ENCODE data around the gene TET2.

The TET2 gene

DNA sequence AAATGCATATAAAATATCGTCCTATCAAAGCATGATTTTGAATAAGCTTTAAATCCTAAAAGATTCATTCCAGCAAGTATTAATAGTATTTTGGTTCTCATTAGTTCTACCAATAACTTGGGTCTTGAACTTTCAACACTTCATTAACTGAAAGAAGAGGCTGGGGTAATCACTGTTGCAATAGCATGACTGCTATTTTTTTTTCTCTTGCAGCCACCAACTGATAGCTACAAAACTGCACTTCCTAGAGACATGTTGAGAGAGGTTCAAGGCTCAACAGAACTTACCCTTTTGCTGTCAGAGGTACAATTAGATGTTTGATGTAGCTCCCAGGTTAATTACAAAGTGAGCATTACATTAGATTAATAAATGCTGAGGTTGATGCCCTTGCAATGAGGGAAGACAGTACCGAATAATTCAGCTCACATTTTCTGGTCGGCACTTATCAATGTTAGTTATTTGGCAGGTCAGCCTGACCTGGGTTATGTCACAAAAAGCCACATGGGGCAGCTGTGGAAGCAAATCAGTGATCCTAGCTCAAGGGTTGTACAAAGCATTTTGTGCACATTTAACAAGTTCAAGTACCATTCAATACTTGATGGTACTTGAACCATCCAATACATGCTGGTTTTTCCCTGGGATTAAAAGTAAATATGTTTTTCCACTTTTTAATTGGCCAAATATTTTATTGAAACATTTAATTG lies 29.9 kb upstream of the TET2 start:
- peaks cover 8 to 44% (median 25%) of the 10 kb centered on the region in 4 experiments for H3K4me1 ChIP-seq (ENCODE audit: control extremely low read depth in 1 of 4, control insufficient read depth in 4 of 4, insufficient read depth in 4 of 4, low read length in 3 of 4)
- ChIA-PET POLR2A (no interaction called here), CTCF (interaction anchor here (0.8 to 1.0 kb wide), 2 partner anchors 10 to 144 kb away, joined by 3 read pairs; no protein-coding TSS in a partner anchor)
- H3K27ac ChIP-seq (ENCODE audit: insufficient read depth in 1 of 2, low read depth in 1 of 2, low read length in 2 of 2, poor library complexity in 1 of 2, severe bottlenecking in 2 of 2) = no peak overlapping the region
- no peaks in the 10 kb centered on the region for H3K36me3 ChIP-seq (ENCODE audit: control insufficient read depth in 4 of 4, insufficient read depth in 4 of 4, low read length in 3 of 4)
- H3K27me3 ChIP-seq (replicated peaks in 2 of 5; ENCODE audit: control insufficient read depth in 4 of 5, insufficient read depth in 5 of 5, low read length in 4 of 5) = no peaks in the 10 kb centered on the region
- H3K9me3 ChIP-seq (ENCODE audit: control extremely low read depth in 1 of 5, control insufficient read depth in 4 of 5, insufficient read depth in 2 of 5, low read depth in 1 of 5, low read length in 4 of 5) = no peaks in the 10 kb centered on the region
- 94% methylated on average over 2 of the region's 3 CpGs for WGBS (ENCODE audit: insufficient coverage)
- no peak for DNase-seq
- no peak overlapping the region for H3K4me3 ChIP-seq (ENCODE audit: control insufficient read depth in 1 of 7, extremely low read depth in 1 of 7, insufficient read depth in 4 of 7, low read depth in 2 of 7, low read length in 6 of 7)

DNA sequence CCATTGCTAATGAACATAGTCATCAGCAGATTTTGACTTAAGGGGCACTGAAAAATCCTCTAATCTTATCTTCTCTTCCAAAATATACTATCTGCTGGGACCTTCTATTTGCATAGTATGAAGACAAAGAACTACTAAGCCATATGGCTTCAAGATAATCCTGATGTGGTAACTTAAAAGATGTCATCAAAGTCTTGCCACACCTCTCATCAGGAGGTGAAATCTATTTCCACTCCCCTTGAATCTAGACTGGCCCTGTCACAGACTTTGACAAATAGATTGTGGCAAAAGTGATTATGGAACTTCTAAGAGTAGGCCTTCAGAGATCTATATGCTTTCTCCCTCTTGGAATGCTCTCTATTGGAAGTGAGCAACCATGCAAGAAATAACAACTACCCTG lies 27.3 kb upstream of the TET2 start:
- ChIA-PET CTCF (no interaction called here), POLR2A (no interaction called here)
- Histone ChIP-seq H3K4me1 (ENCODE audit: control extremely low read depth in 1 of 4, control insufficient read depth in 4 of 4, insufficient read depth in 4 of 4, low read length in 3 of 4) (peaks cover 3 to 24% (median 8%) of the 10 kb centered on the region in 4 experiments), H3K9me3 (ENCODE audit: control extremely low read depth in 1 of 5, control insufficient read depth in 4 of 5, insufficient read depth in 2 of 5, low read depth in 1 of 5, low read length in 4 of 5) (no peaks in the 10 kb centered on the region), H3K27ac (ENCODE audit: insufficient read depth in 1 of 2, low read depth in 1 of 2, low read length in 2 of 2, poor library complexity in 1 of 2, severe bottlenecking in 2 of 2) (no peak overlapping the region), H3K4me3 (ENCODE audit: control insufficient read depth in 1 of 7, extremely low read depth in 1 of 7, insufficient read depth in 4 of 7, low read depth in 2 of 7, low read length in 6 of 7) (no peak overlapping the region), H3K36me3 (ENCODE audit: control insufficient read depth in 4 of 4, insufficient read depth in 4 of 4, low read length in 3 of 4) (no peaks in the 10 kb centered on the region), H3K27me3 (replicated peaks in 2 of 5; ENCODE audit: control insufficient read depth in 4 of 5, insufficient read depth in 5 of 5, low read length in 4 of 5) (no peaks in the 10 kb centered on the region)
- no peak for DNase-seq

DNA sequence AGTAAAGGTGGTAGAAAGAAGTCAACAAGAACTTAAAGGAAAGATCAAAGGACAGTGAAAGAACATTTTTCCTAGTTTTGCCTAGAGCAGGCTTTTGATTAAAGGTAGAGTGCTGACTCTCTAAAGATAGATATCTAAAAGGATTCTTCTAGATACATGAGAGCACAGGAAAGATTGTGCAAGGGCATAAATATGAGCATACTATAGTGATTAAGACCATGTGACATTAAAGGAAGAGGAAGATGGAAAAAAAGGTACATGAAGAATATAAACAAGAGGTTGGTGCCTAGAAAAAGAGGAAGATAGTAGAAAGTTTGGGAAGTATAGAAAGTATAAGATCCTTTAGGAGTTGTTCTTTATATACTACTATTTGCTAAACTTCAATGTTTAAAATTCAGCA lies 26.1 kb upstream of the TET2 start:
- no peaks in the 10 kb centered on the region for H3K9me3 ChIP-seq (ENCODE audit: control extremely low read depth in 1 of 5, control insufficient read depth in 4 of 5, insufficient read depth in 2 of 5, low read depth in 1 of 5, low read length in 4 of 5)
- CTCF ChIA-PET = interaction anchor here (0.9 to 1.6 kb wide), 2 partner anchors 9 to 22 kb away, joined by 3 to 5 read pairs; no protein-coding TSS in a partner anchor
- POLR2A ChIA-PET = no interaction called here

DNA sequence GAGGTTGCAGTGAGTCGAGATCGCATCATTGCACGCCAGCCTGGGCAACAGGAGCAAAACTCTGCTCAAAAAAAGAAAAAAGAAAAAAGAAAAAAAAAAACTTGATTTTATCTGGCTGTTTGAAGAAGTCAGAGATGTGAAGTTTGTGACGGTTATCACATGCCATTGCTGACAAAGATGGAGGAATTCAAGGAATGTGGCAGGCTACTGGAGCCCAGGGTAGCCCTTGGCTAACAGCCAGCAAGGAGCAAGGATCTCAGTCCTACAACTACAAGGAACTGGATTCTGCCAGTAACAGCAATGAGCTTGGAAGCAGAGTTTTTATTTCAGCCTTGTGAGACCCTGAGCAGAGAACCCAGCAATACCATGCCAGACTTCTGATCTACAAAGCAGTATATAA lies 24.3 kb upstream of the TET2 start:
- Histone ChIP-seq H3K4me3 (ENCODE audit: control insufficient read depth in 1 of 7, extremely low read depth in 1 of 7, insufficient read depth in 4 of 7, low read depth in 2 of 7, low read length in 6 of 7) (no peak overlapping the region), H3K27ac (ENCODE audit: insufficient read depth in 1 of 2, low read depth in 1 of 2, low read length in 2 of 2, poor library complexity in 1 of 2, severe bottlenecking in 2 of 2) (no peak overlapping the region), H3K9me3 (ENCODE audit: control extremely low read depth in 1 of 5, control insufficient read depth in 4 of 5, insufficient read depth in 2 of 5, low read depth in 1 of 5, low read length in 4 of 5) (no peaks in the 10 kb centered on the region), H3K36me3 (ENCODE audit: control insufficient read depth in 4 of 4, insufficient read depth in 4 of 4, low read length in 3 of 4) (no peaks in the 10 kb centered on the region), H3K27me3 (replicated peaks in 2 of 5; ENCODE audit: control insufficient read depth in 4 of 5, insufficient read depth in 5 of 5, low read length in 4 of 5) (no peaks in the 10 kb centered on the region), H3K4me1 (ENCODE audit: control extremely low read depth in 1 of 4, control insufficient read depth in 4 of 4, insufficient read depth in 4 of 4, low read length in 3 of 4) (peaks cover 0 to 17% (median 4%) of the 10 kb centered on the region in 4 experiments)
- ChIA-PET CTCF (no interaction called here), POLR2A (no interaction called here)
- WGBS (ENCODE audit: insufficient coverage) = 100% methylated on average over 2 of the region's 4 CpGs
- DNase-seq = no peak

More for the DNA sequence above, 26.1 kb upstream of the TET2 start:
- Histone ChIP-seq H3K4me3 (ENCODE audit: control insufficient read depth in 1 of 7, extremely low read depth in 1 of 7, insufficient read depth in 4 of 7, low read depth in 2 of 7, low read length in 6 of 7) (no peak overlapping the region), H3K27me3 (replicated peaks in 2 of 5; ENCODE audit: control insufficient read depth in 4 of 5, insufficient read depth in 5 of 5, low read length in 4 of 5) (no peaks in the 10 kb centered on the region), H3K36me3 (ENCODE audit: control insufficient read depth in 4 of 4, insufficient read depth in 4 of 4, low read length in 3 of 4) (no peaks in the 10 kb centered on the region), H3K4me1 (ENCODE audit: control extremely low read depth in 1 of 4, control insufficient read depth in 4 of 4, insufficient read depth in 4 of 4, low read length in 3 of 4) (peaks cover 0 to 17% (median 5%) of the 10 kb centered on the region in 4 experiments), H3K27ac (ENCODE audit: insufficient read depth in 1 of 2, low read depth in 1 of 2, low read length in 2 of 2, poor library complexity in 1 of 2, severe bottlenecking in 2 of 2) (no peak overlapping the region)
- no peak for DNase-seq

DNA sequence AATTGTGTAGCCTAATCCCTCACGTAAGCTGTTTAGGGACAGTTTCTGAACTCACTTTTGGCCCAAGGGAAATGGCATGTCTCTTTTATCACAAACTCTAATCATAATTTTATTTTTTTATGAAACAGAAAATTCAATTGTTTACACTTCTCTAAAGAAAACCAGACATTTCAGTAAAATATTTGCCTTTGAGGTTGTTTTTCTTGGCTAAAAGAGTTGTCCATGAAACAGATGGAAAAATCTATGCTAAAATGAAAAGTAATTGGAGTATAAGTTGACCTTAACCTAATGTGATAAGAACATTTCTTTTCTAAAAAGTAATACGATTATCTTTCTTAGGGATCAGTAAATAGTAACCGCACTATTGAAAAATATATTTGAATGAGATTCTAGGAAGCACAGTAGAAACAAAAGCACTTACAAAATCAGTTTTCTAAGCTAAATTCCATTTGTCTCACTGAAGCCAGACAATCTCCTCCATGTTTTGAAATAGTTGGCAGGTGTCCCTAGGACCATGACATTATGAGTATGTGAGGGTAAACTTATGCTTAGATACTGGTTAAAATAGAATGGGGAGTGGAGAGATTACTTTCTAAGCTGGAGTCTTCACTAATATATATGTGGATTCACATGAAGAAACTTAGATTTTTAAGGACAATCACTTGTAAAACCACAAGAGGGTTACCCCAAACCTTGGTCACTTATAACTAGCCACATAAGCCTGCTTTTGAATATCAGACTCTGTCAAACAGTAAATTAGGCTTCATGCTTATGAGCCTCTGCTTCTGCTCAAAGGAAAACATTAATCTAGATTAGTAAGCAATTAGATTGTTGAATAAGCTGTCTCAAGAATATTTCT lies 20.1 kb upstream of the TET2 start:
- Histone ChIP-seq H3K27ac (ENCODE audit: insufficient read depth in 1 of 2, low read depth in 1 of 2, low read length in 2 of 2, poor library complexity in 1 of 2, severe bottlenecking in 2 of 2) (no peak overlapping the region), H3K36me3 (ENCODE audit: control insufficient read depth in 4 of 4, insufficient read depth in 4 of 4, low read length in 3 of 4) (no peaks in the 10 kb centered on the region), H3K4me1 (ENCODE audit: control extremely low read depth in 1 of 4, control insufficient read depth in 4 of 4, insufficient read depth in 4 of 4, low read length in 3 of 4) (peaks cover 0 to 6% (median 1%) of the 10 kb centered on the region in 4 experiments), H3K4me3 (ENCODE audit: control insufficient read depth in 1 of 7, extremely low read depth in 1 of 7, insufficient read depth in 4 of 7, low read depth in 2 of 7, low read length in 6 of 7) (no peak overlapping the region), H3K27me3 (replicated peaks in 2 of 5; ENCODE audit: control insufficient read depth in 4 of 5, insufficient read depth in 5 of 5, low read length in 4 of 5) (no peaks in the 10 kb centered on the region), H3K9me3 (ENCODE audit: control extremely low read depth in 1 of 5, control insufficient read depth in 4 of 5, insufficient read depth in 2 of 5, low read depth in 1 of 5, low read length in 4 of 5) (no peaks in the 10 kb centered on the region)
- DNase-seq = no peak
- CTCF ChIA-PET = interaction anchor here (1.1 to 2.5 kb wide), 2 partner anchors 10 to 14 kb away, joined by 3 to 8 read pairs; no protein-coding TSS in a partner anchor
- no CpG with 5 or more reads among the region's 3 CpGs for WGBS (ENCODE audit: insufficient coverage)
- POLR2A ChIA-PET = no interaction called here

DNA sequence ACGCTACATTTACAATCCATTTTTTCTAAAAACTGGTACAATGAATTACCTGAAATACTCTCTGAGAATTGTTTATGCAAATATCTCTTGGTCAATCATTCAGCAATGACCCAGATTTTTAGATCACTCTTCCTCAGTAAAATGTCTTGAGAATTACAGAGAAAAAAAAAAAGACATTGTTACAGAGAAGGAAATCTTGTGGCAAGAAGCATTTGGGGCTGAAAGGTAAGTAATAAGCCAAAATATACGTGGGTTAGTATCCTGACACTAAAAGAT lies 19.6 kb upstream of the TET2 start:
- Histone ChIP-seq H3K4me3 (ENCODE audit: control insufficient read depth in 1 of 7, extremely low read depth in 1 of 7, insufficient read depth in 4 of 7, low read depth in 2 of 7, low read length in 6 of 7) (no peak overlapping the region), H3K9me3 (ENCODE audit: control extremely low read depth in 1 of 5, control insufficient read depth in 4 of 5, insufficient read depth in 2 of 5, low read depth in 1 of 5, low read length in 4 of 5) (no peaks in the 10 kb centered on the region), H3K4me1 (ENCODE audit: control extremely low read depth in 1 of 4, control insufficient read depth in 4 of 4, insufficient read depth in 4 of 4, low read length in 3 of 4) (peaks cover 0 to 6% (median 0%) of the 10 kb centered on the region in 4 experiments), H3K27ac (ENCODE audit: insufficient read depth in 1 of 2, low read depth in 1 of 2, low read length in 2 of 2, poor library complexity in 1 of 2, severe bottlenecking in 2 of 2) (no peak overlapping the region), H3K36me3 (ENCODE audit: control insufficient read depth in 4 of 4, insufficient read depth in 4 of 4, low read length in 3 of 4) (no peaks in the 10 kb centered on the region), H3K27me3 (replicated peaks in 2 of 5; ENCODE audit: control insufficient read depth in 4 of 5, insufficient read depth in 5 of 5, low read length in 4 of 5) (no peaks in the 10 kb centered on the region)
- CTCF ChIA-PET = interaction anchor here (1.1 to 2.5 kb wide), 2 partner anchors 11 to 14 kb away, joined by 3 to 8 read pairs; no protein-coding TSS in a partner anchor
- POLR2A ChIA-PET = no interaction called here
- no peak for DNase-seq
- 86% methylated on average over 1 of the region's 2 CpGs for WGBS (ENCODE audit: insufficient coverage)

DNA sequence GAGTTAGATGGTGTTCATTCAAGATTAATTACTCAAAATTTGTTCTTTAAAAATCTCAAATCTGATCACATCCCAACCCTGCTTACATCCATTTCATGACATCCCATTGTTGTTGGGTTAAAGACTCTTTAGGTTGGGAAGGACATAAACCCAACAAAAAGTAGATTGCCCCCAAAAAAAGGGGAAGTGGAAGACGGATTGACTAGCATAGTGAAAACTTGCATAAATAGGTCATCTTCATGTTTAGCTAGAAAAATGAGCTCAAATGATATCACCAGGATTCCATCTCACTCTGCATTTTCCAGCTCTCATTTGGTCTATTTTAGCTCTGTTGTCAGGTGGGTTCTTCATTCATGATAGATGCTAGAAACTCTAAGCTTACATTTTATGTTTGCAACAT lies 18.5 kb upstream of the TET2 start:
- Histone ChIP-seq H3K4me3 (ENCODE audit: control insufficient read depth in 1 of 7, extremely low read depth in 1 of 7, insufficient read depth in 4 of 7, low read depth in 2 of 7, low read length in 6 of 7) (no peak overlapping the region), H3K36me3 (ENCODE audit: control insufficient read depth in 4 of 4, insufficient read depth in 4 of 4, low read length in 3 of 4) (no peaks in the 10 kb centered on the region), H3K27ac (ENCODE audit: insufficient read depth in 1 of 2, low read depth in 1 of 2, low read length in 2 of 2, poor library complexity in 1 of 2, severe bottlenecking in 2 of 2) (no peak overlapping the region), H3K4me1 (ENCODE audit: control extremely low read depth in 1 of 4, control insufficient read depth in 4 of 4, insufficient read depth in 4 of 4, low read length in 3 of 4) (peaks cover 0 to 6% (median 0%) of the 10 kb centered on the region in 4 experiments), H3K9me3 (ENCODE audit: control extremely low read depth in 1 of 5, control insufficient read depth in 4 of 5, insufficient read depth in 2 of 5, low read depth in 1 of 5, low read length in 4 of 5) (peaks cover 0 to 3% (median 0%) of the 10 kb centered on the region in 5 experiments), H3K27me3 (replicated peaks in 2 of 5; ENCODE audit: control insufficient read depth in 4 of 5, insufficient read depth in 5 of 5, low read length in 4 of 5) (no peaks in the 10 kb centered on the region)
- POLR2A ChIA-PET = no interaction called here
- WGBS (ENCODE audit: insufficient coverage) = no CpG with 5 or more reads among the region's 1 CpG
- peak in 1 of 3 donors; percentile 28 for DNase-seq
- CTCF ChIA-PET = interaction anchor here (1.3 to 2.5 kb wide), 2 partner anchors 10 to 13 kb away, joined by 3 to 8 read pairs; no protein-coding TSS in a partner anchor

Measured in common myeloid progenitor, CD34-positive (primary cell).